NT2/D1 (cell line): Measurements from ENCODE around the gene MCTP1.

Experiments used
- DNase-seq: peaks from one replicate; pipeline ENCODE4 v3.0.0-alpha.2; 2011; ENCODE audit warnings: low read depth, low spot score
- H3K27me3 ChIP-seq: 2 replicates; pipeline ENCODE4 v1.6.0; 2011; ENCODE audit warnings: mild to moderate bottlenecking; ENCODE audit not compliant: insufficient read length, insufficient read depth
- H3K36me3 ChIP-seq: 2 replicates; pipeline ENCODE4 v1.6.1; 2011; ENCODE audit warnings: mild to moderate bottlenecking, low read length, mixed read lengths; ENCODE audit not compliant: insufficient read depth, insufficient read length
- H3K4me1 ChIP-seq: 2 replicates; pipeline ENCODE4 v1.5.1; 2011; ENCODE audit not compliant: insufficient read depth, insufficient read length
- H3K4me3 ChIP-seq: 2 replicates; pipeline ENCODE4 v1.5.1; 2011; ENCODE audit warnings: low read depth; ENCODE audit not compliant: insufficient read length
- H3K9ac ChIP-seq: 2 replicates; pipeline ENCODE4 v1.6.0; 2011; ENCODE audit warnings: low read depth; ENCODE audit not compliant: insufficient read length
- H3K9me3 ChIP-seq: 2 replicates; pipeline ENCODE4 v1.5.1; 2011; ENCODE audit warnings: mild to moderate bottlenecking, low read length; ENCODE audit not compliant: insufficient read depth
- SUZ12 ChIP-seq: IDR thresholded peaks from 2 replicates; pipeline ENCODE4 v1.6.1; 2011; ENCODE audit not compliant: insufficient read length, insufficient read depth; ENCODE audit errors: extremely low read depth
- YY1 ChIP-seq: IDR thresholded peaks from 2 replicates; pipeline ENCODE4 v1.6.1; 2011; ENCODE audit not compliant: insufficient read length, insufficient read depth
- ZNF274 ChIP-seq: IDR thresholded peaks from 2 replicates; pipeline ENCODE4 v1.6.1; 2011; ENCODE audit warnings: mild to moderate bottlenecking, low read depth, low read length

MCTP1 gene

GRCh38 chr5:94754824-94755223 lies 530.1 kb downstream of the MCTP1 start:
- Histone ChIP-seq H3K4me3 (no peak overlapping the region), H3K9ac (no peak overlapping the region), H3K36me3 (no peaks in the 10 kb centered on the region), H3K9me3 (no peaks in the 10 kb centered on the region), H3K27me3 (no peaks in the 10 kb centered on the region), H3K4me1 (no peaks in the 10 kb centered on the region)
- TF ChIP-seq YY1, result no peak
- no peak for TF ChIP-seq SUZ12
- no peak for DNase-seq

DNA sequence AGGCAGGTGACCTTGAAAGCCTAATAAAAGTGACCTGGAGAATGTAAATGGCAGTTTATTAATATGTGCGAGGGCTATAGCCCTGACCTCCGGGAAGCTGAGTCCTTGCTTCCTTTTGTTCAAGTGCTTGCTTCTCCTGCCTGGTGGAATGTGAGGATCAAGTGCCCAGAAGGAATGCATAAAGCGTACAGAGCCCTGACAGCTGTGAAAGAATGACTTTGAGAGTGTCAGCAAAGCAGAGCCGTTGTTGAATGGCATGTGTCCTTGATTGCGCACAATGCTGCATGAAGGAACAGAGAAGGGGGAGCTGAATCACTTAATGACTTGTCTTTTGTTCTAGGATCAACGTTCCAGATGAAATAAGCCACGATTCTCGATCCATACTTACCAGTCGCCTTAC lies 533.4 kb downstream of the MCTP1 start:
- no peak for DNase-seq
- Histone ChIP-seq H3K27me3 (no peaks in the 10 kb centered on the region), H3K9ac (no peak overlapping the region), H3K4me3 (no peak overlapping the region), H3K36me3 (no peaks in the 10 kb centered on the region), H3K4me1 (no peaks in the 10 kb centered on the region), H3K9me3 (no peaks in the 10 kb centered on the region)
- TF ChIP-seq ZNF274 (no peak), YY1 (no peak), SUZ12 (no peak)

DNA sequence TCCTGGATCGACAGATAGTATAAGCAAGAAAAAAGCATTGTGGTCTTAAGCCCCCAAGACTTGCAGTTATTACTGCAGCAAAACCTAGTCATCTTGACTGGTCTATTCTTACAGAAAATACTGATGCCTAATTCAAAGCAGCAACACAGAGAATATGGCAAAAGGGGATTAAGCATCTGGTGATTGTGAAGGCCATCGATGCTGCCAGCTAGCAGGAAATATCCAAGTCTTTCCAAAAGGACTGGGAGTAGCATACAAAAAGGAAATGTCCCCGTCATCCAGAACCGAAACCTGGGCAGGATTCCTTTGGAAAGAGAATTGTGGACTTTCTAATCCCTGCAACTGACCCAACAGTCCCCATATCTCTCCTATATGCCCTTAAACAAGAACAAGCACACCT lies 534.2 kb downstream of the MCTP1 start:
- TF ChIP-seq ZNF274 (no peak), SUZ12 (no peak), YY1 (no peak)
- no peaks in the 10 kb centered on the region for H3K9me3 ChIP-seq
- no peaks in the 10 kb centered on the region for H3K27me3 ChIP-seq
- DNase-seq, result no peak
- H3K4me1 ChIP-seq, result no peaks in the 10 kb centered on the region
- H3K9ac ChIP-seq, result no peak overlapping the region
- H3K4me3 ChIP-seq, result no peak overlapping the region
- no peaks in the 10 kb centered on the region for H3K36me3 ChIP-seq

GRCh38 chr5:94749042-94749441 lies 535.9 kb downstream of the MCTP1 start:
- no peak for TF ChIP-seq ZNF274
- no peak for TF ChIP-seq YY1
- TF ChIP-seq SUZ12, result no peak
- Histone ChIP-seq H3K4me1 (no peaks in the 10 kb centered on the region), H3K9ac (no peak overlapping the region), H3K9me3 (no peaks in the 10 kb centered on the region), H3K27me3 (no peaks in the 10 kb centered on the region), H3K4me3 (no peak overlapping the region), H3K36me3 (no peaks in the 10 kb centered on the region)
- no peak for DNase-seq

GRCh38 chr5:94748212-94748611 lies 536.7 kb downstream of the MCTP1 start:
- Histone ChIP-seq H3K9me3 (no peaks in the 10 kb centered on the region), H3K27me3 (no peaks in the 10 kb centered on the region), H3K4me1 (no peaks in the 10 kb centered on the region), H3K4me3 (no peak overlapping the region), H3K36me3 (no peaks in the 10 kb centered on the region), H3K9ac (no peak overlapping the region)
- TF ChIP-seq SUZ12 (no peak), ZNF274 (no peak), YY1 (no peak)
- no peak for DNase-seq

DNA sequence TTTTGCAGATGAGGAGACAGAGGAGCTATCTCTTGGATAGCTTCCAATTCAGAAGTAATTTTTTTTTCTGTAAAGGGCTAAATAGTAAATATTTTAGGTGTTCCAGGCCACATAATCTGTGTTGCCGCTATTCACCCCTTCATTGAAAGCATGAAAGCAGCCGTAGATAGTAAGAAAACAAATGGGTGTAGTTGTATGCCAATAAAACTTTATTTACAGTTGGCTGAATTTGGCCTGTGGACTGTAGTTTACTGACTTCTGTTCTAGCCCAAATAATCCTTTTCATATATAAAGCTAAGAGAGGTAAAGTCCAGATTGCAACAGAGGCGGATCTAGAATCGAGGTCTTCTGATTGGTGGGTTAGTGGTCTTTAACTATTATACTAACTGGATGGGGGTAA lies 537.5 kb downstream of the MCTP1 start:
- Histone ChIP-seq H3K4me1 (no peaks in the 10 kb centered on the region), H3K4me3 (no peak overlapping the region), H3K9me3 (no peaks in the 10 kb centered on the region), H3K27me3 (no peaks in the 10 kb centered on the region), H3K36me3 (no peaks in the 10 kb centered on the region), H3K9ac (no peak overlapping the region)
- no peak for TF ChIP-seq ZNF274
- no peak for TF ChIP-seq YY1
- TF ChIP-seq SUZ12, result no peak
- no peak for DNase-seq

GRCh38 chr5:94746731-94747124 lies 538.2 kb downstream of the MCTP1 start:
- TF ChIP-seq YY1, result no peak
- no peak for TF ChIP-seq SUZ12
- TF ChIP-seq ZNF274, result no peak
- no peak for DNase-seq

More at GRCh38 chr5:94746731-94747124, 538.2 kb downstream of the MCTP1 start:
- Histone ChIP-seq H3K4me1 (no peaks in the 10 kb centered on the region), H3K4me3 (no peak overlapping the region), H3K9me3 (no peaks in the 10 kb centered on the region), H3K27me3 (no peaks in the 10 kb centered on the region), H3K9ac (no peak overlapping the region), H3K36me3 (no peaks in the 10 kb centered on the region)
